HPDE6-E6E7 (cell line): ENCODE results near the gene ARHGAP23.
"Not testable (repeated sequence)": the region's sequence is repeated elsewhere in the genome, so short reads cannot be mapped to it uniquely, and the experiment has no call there.

ENCODE experiments used
- DNase-seq: peaks from one replicate; pipeline ENCODE4 v3.0.0; 2011; ENCODE audit warnings: missing footprints; ENCODE audit errors: extremely low spot score

ARHGAP23 gene

GRCh38 chr17:38421871-38422827, 6.1 kb upstream of the ARHGAP23 start:
- no peak for DNase-seq

GRCh38 chr17:38424297-38424972, 3.8 kb upstream of the ARHGAP23 start:
- DNase-seq: no peak

DNA sequence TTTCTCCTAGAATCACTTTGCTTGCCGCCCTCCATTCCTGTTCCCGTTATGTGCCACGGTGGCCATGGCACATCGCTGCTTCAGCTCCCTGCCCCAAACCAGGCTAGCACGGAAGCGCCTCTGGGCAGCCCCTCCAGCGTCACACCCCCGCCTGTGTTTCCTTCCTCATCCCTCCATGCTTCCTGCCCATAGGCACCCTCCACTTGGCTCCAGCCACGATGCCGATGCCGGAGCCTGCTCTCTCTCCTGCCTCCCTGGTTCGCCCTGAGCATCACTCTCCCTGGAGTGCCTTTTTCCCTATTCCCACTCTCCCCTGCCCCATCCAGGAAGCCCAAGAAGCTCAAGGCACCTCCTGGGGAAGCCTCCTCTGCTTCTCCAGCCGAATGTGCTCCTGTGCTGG, 3.2 kb upstream of the ARHGAP23 start:
- no peak for DNase-seq

DNA sequence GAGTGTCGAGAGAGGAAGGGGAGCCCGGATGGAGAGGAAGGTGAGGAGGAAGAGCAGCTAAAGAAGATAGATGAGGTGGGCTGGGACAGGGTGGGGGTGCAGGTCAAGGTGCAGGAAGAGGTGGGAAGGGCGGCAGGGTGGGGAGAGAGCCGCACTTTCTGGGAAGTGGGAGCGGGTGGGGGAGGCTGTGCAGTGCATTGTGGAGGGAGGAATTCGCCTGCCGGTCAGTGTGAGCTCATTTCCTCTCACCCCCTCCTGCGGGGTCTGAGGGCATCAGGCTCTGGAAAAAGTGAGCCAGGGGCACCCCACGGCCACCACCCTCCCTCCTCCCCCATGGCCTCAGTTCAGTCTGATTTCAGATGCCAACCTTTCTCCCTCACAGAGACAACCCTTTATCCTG, 2.5 kb upstream of the ARHGAP23 start:
- DNase-seq: no peak

DNA sequence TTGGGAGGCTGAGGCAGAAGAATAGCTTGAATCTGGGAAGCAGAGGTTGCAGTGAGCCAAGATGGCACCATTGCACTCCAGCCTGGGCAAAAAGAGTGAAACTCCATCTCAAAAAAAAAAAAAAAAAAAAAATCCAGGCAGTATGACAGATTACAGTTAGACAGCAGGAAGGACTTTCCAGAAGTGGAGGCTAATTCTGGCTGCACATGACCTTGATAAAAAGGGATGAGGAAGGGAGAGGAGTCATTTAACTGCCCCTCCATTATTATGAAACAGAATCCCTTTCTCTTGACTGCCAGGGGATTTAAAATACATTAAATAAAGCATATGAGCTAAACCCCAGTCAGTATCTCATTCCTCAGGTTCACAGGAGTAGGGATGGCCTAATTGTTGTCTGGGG, 1.8 kb upstream of the ARHGAP23 start:
- DNase-seq: no peak

- no peak for DNase-seq
Observed at GRCh38 chr17:38427160-38427949, 909 bp upstream of the ARHGAP23 start.

DNA sequence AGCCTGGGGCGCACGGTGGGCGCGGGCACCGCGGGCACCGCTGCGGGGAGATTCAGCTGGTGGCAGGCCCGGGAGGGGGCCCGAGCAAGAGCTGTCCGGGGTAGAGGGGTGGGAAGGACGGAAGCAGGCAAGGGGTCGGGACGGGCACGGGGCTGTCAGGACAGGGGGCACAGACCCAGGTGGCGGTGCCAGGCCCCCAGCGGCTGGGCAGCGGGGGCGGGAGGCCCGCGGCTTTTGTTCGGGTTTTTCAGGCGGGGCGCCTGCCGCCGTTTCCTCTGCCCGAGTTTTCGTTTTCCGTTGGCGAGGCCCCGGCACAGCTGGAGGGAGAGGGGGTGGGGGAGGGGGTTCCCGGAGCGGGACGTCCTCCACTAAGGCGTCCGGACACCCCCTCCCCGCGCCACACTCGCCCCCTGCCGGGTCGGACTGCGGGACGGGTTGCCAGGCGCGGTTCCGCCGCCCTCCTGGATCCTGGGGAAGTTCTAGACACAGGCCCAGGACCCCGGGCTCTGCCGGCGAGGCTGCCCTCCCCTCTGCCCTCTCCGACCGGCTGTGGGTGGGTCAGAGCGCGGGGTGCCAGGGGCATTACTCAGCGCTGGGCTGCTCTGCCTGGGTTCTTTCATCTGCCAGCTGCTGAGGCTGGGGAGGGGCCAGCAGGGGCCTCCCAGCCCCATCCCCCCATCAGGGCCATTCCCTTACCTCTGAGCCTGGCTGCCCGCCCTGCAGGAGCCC, 543 bp downstream of the ARHGAP23 start:
- no peak for DNase-seq

GRCh38 chr17:38429476-38430100, 1.3 kb downstream of the ARHGAP23 start:
- DNase-seq: no peak

DNA sequence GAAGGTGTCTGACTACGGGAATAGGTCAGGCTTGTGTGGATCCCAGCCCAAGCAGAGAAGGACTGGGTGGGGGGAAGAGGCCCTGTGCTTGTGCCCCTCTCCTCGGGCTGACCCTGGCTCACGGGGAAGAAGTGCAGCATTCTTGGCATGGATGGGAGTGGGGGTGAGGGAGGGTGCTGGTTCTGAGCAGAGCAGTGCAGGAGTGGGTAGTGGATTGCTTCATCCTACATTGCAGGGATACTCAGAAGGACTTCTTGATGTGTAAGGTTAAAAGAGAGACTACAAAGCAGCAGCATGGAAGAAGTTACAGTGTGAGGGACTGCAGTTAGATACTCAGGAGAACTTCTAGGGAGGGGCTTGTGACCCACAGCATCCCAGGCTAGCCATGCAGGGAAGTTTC, 2.1 kb downstream of the ARHGAP23 start:
- DNase-seq: no peak

DNA sequence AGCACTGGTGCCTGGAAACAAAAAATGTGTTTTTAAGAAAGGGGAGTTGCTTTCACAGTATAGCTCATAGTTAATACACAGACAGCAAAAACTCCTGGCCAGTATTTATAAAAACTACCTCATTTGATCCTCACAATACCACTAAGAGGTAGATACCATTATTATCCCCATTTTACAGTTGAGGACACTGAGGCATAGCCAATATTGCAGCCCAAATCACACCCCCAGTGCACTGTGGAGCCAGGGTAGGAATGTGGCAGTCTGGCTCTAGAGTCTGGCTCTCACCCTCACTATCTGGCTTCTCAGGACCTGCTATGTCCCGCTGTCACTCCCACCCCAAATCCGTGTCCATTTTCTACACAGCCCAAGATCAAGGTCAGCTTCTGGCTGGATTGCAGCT, 2.6 kb downstream of the ARHGAP23 start:
- DNase-seq: no peak

GRCh38 chr17:38431346-38432145, 3.3 kb downstream of the ARHGAP23 start:
- DNase-seq: no peak

- no peak for DNase-seq
Observed at GRCh38 chr17:38434178-38434665, 6.0 kb downstream of the ARHGAP23 start.

- DNase-seq: no peak
Observed at GRCh38 chr17:38435795-38436194, 7.5 kb downstream of the ARHGAP23 start.

DNA sequence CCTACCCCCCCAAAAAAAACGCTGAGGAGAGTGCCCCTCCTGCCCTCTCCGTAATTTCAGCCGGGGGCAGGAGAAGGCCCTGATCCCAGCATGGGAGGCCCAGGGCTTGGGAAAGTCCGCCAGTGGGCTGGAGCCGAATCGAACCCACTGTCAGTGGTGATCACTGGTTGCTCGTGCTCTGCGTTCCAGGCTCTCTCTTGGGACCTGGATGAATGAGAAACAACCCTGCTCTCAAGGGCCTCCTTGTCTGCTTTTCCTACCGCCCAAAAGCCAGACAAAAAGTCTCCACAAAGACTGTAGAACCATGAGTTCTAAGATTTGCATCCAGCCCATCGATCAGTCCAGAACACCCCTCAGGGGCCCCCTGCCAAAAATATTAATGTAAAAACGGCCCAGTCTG, 8.1 kb downstream of the ARHGAP23 start:
- no peak for DNase-seq

- not testable (repeated sequence) for DNase-seq
Observed at GRCh38 chr17:38437313-38437712, 9.0 kb downstream of the ARHGAP23 start.

DNA sequence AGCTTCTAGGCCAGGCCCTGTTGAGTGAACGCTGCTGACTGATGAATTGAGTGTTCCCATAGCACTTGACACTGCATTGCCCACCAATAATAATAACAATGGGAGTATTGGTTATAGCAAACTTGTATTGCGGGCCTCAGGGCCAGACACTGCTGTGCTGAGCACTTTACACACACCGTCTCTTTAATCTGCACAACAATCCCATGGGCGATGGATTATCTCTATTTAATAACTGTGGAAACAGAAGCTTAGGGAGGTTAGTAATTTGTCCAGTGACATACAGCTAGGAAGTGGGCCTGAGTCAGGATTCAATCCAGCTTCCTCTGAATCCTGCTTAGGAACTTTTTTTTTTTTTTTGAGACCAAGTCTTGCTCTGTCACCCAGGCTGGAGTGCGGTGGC, 11.2 kb downstream of the ARHGAP23 start:
- DNase-seq: no peak

DNA sequence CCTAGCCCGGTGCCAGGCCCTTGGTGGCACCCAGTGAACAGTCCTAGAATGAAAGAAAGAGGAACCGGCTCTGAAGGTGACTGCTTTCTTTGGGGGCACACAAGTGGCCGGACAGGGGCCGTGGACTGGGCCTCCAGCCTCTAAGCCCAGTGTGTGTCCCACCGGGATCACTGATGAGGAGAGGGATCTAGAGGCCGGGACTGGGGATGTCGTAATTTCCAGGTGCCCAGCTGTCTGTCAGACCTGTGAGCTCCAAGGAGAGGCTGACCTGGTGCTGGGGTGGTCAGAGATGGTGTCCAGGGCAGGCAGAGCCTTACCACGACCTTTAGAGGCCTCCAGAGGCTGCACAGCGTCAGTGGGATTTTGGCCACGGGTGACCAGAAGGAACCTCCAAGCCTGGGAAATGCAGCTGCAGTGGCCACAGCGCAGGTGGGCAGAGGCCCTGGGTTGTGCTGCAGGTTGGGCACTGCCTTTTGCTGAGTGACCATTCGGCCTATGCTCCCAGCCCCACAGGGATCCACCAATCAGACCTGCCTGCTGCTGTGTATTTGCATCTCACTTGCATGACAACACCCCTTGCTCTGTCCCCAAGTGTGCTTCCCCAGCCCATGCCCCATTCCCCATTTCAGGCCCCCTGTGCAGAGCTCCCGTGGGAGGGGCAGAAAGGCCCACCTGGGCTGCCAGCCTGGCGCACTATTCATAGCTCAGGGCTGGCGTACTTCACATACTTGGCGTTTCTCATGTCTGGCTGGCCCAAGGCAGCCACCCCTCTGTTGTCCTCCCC, 12.5 kb downstream of the ARHGAP23 start:
- DNase-seq: no peak

DNA sequence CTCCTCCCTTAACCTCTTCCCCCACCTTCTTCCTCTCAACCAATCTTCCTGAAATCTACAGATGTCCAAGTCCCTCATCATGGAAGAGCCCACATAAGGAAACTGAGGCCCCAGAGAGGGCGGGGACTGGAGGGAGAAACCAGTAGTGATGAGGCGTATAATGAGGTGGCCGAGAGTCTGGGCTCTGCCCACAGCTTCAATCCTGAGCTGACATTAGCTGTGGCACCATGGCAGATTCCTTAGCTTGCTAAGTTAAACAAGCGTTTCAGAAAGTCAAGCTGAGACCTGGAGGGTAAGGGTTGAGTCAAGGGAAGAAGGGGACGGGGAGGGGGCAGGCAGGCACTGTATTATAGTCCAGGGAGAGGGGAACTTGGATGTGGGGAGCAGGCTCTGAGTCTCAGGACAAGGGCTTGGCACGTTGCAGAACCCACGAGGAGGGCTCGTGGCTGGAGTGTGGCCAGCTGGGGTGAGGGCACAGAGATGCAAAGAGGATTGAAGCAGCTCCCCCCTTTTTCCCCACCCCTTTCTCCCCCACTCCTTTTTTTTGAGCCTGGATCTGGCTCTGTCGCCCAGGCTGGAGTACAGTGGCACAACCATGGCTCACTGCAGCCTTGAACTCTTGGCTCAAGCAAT, 13.3 kb downstream of the ARHGAP23 start:
- no peak for DNase-seq

DNA sequence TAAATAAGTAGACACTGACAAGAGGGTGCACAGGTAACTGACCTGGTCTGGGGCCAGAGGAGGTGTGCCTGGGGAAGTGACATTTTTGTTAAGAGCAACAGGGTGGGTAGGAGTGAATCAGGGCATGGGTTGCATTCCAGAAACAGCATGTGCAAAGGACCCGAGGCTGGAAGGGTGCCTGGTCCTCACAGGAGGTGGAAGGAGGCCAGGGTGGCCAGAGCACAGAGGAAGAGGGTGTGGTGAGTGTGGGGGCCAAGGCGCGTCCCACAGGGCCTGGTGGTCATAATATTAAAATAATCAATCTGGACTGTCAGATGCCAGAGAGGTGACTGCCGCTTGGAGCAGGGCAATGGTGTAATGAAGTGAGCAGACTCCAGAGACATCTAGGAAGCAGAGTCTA, 14.3 kb downstream of the ARHGAP23 start:
- DNase-seq: no peak
